ENCODE results near the gene TNFRSF25. TPM values are rescaled to one million over a fixed set of nuclear protein-coding genes. Genes with fewer than 3 reads are reported as not detected.

Gene TNFRSF25
- total and polyA plus RNA-seq, 2 donors from 2014 or later, result 7.6 to 13.8 TPM

- TF ChIP-seq, protein P1, sequence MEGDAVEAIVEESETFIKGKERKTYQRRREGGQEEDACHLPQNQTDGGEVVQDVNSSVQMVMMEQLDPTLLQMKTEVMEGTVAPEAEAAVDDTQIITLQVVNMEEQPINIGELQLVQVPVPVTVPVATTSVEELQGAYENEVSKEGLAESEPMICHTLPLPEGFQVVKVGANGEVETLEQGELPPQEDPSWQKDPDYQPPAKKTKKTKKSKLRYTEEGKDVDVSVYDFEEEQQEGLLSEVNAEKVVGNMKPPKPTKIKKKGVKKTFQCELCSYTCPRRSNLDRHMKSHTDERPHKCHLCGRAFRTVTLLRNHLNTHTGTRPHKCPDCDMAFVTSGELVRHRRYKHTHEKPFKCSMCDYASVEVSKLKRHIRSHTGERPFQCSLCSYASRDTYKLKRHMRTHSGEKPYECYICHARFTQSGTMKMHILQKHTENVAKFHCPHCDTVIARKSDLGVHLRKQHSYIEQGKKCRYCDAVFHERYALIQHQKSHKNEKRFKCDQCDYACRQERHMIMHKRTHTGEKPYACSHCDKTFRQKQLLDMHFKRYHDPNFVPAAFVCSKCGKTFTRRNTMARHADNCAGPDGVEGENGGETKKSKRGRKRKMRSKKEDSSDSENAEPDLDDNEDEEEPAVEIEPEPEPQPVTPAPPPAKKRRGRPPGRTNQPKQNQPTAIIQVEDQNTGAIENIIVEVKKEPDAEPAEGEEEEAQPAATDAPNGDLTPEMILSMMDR (IDR thresholded peaks at IDR 0.05; ENCODE audit: borderline replicate concordance, extremely low read depth, insufficient read depth), result no peak
- Histone ChIP-seq H3K9ac (ENCODE audit: low read length in 3 of 3) (no peak overlapping the region), H3K4me3 (ENCODE audit: low read length in 3 of 3) (no peak overlapping the region), H3K27ac (ENCODE audit: low read depth in 2 of 2, low read length in 2 of 2) (no peak overlapping the region), H3K9me3 (ENCODE audit: control insufficient read depth in 2 of 3, insufficient read depth in 1 of 3, low read length in 3 of 3) (no peaks in the 10 kb centered on the region), H3K4me1 (ENCODE audit: control insufficient read depth in 2 of 3, insufficient read depth in 2 of 3, low read depth in 1 of 3, low read length in 3 of 3) (no peaks in the 10 kb centered on the region), H3K36me3 (ENCODE audit: control insufficient read depth in 2 of 3, insufficient read depth in 3 of 3, low read length in 3 of 3) (no peaks in the 10 kb centered on the region), H3K27me3 (ENCODE audit: control insufficient read depth, insufficient read depth, low read length) (no peaks in the 10 kb centered on the region)
- FAIRE-seq (no peak), DNase-seq (no peak)
- intact Hi-C loops (cut with DNase I), result no loop called here
Measured at GRCh38 chr1:6466751-6467150, 778 bp upstream of the TNFRSF25 start.

- DNase-seq (peak in 1 of 5 donors; percentile 52), FAIRE-seq (no peak)
- no peak overlapping the region for H3K9ac ChIP-seq (ENCODE audit: low read length in 3 of 3)
- TF ChIP-seq, protein P1 (IDR thresholded peaks at IDR 0.05; ENCODE audit: borderline replicate concordance, extremely low read depth, insufficient read depth), result no peak
- intact Hi-C loops (cut with DNase I), result no loop called here
- no peaks in the 10 kb centered on the region for H3K36me3 ChIP-seq (ENCODE audit: control insufficient read depth in 2 of 3, insufficient read depth in 3 of 3, low read length in 3 of 3)
- H3K9me3 ChIP-seq (ENCODE audit: control insufficient read depth in 2 of 3, insufficient read depth in 1 of 3, low read length in 3 of 3), result no peaks in the 10 kb centered on the region
- H3K27me3 ChIP-seq (ENCODE audit: control insufficient read depth, insufficient read depth, low read length), result no peaks in the 10 kb centered on the region
- H3K4me1 ChIP-seq (ENCODE audit: control insufficient read depth in 2 of 3, insufficient read depth in 2 of 3, low read depth in 1 of 3, low read length in 3 of 3), result no peaks in the 10 kb centered on the region
- H3K27ac ChIP-seq (ENCODE audit: low read depth in 2 of 2, low read length in 2 of 2), result no peak overlapping the region
- H3K4me3 ChIP-seq (ENCODE audit: low read length in 3 of 3), result no peak overlapping the region
Measured at GRCh38 chr1:6465461-6466005, 440 bp downstream of the TNFRSF25 start.

DNA sequence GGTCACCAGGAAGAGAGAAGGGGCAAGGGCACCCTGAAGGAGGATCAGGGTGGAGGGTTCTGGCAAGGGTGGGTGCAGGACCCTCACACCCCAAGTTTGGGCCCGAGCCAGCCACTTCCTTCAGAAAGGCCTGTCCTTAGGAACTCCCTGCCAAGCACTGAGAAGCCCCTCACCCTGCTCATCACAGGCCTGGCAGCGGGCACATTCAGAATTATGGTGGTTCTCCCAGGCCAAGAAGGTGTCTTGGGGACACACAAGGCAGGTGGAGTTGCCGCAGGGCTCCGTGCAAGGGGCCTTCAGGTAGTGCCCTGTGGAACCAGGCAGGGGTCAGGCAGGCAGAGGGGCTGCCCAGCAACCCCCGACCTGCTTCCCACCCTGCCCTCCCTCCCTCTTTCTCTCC lies 1.1 kb downstream of the TNFRSF25 start:
- no peaks in the 10 kb centered on the region for H3K4me1 ChIP-seq (ENCODE audit: control insufficient read depth in 2 of 3, insufficient read depth in 2 of 3, low read depth in 1 of 3, low read length in 3 of 3)
- no peak overlapping the region for H3K27ac ChIP-seq (ENCODE audit: low read depth in 2 of 2, low read length in 2 of 2)
- no peaks in the 10 kb centered on the region for H3K36me3 ChIP-seq (ENCODE audit: control insufficient read depth in 2 of 3, insufficient read depth in 3 of 3, low read length in 3 of 3)
- FAIRE-seq, result no peak
- H3K9ac ChIP-seq (ENCODE audit: low read length in 3 of 3), result no peak overlapping the region
- intact Hi-C loops (cut with DNase I), result no loop called here
- TF ChIP-seq, protein P1 (IDR thresholded peaks at IDR 0.05; ENCODE audit: borderline replicate concordance, extremely low read depth, insufficient read depth), result no peak
- H3K9me3 ChIP-seq (ENCODE audit: control insufficient read depth in 2 of 3, insufficient read depth in 1 of 3, low read length in 3 of 3), result no peaks in the 10 kb centered on the region
- H3K4me3 ChIP-seq (ENCODE audit: low read length in 3 of 3), result no peak overlapping the region
- no peak for DNase-seq
- no peaks in the 10 kb centered on the region for H3K27me3 ChIP-seq (ENCODE audit: control insufficient read depth, insufficient read depth, low read length)

- peak in 1 of 5 donors; percentile 75 for DNase-seq
- Histone ChIP-seq H3K9ac (ENCODE audit: low read length in 3 of 3) (no peak overlapping the region), H3K4me3 (ENCODE audit: low read length in 3 of 3) (no peak overlapping the region), H3K4me1 (ENCODE audit: control insufficient read depth in 2 of 3, insufficient read depth in 2 of 3, low read depth in 1 of 3, low read length in 3 of 3) (no peaks in the 10 kb centered on the region), H3K36me3 (ENCODE audit: control insufficient read depth in 2 of 3, insufficient read depth in 3 of 3, low read length in 3 of 3) (no peaks in the 10 kb centered on the region), H3K27ac (ENCODE audit: low read depth in 2 of 2, low read length in 2 of 2) (no peak overlapping the region), H3K9me3 (ENCODE audit: control insufficient read depth in 2 of 3, insufficient read depth in 1 of 3, low read length in 3 of 3) (no peaks in the 10 kb centered on the region), H3K27me3 (ENCODE audit: control insufficient read depth, insufficient read depth, low read length) (no peaks in the 10 kb centered on the region)
- no peak for FAIRE-seq
- TF ChIP-seq, protein P1 (IDR thresholded peaks at IDR 0.05; ENCODE audit: borderline replicate concordance, extremely low read depth, insufficient read depth), result peak; percentile 27
- intact Hi-C loops (cut with DNase I), result no loop called here
Measured at GRCh38 chr1:6464514-6464836, 1.5 kb downstream of the TNFRSF25 start.
